DMS153 treated with DMSO at 0.1 percent for 48 hours (cell line): ENCODE measurements around the gene IGFBP2.

Experiments used
- DNase-seq: peaks from one replicate; lab custom pipeline; 2025; ENCODE audit not compliant: unreplicated experiment; lab: John Stamatoyannopoulos, UW

The IGFBP2 gene

GRCh38 chr2:216615298-216616082 lies 17.7 kb upstream of the IGFBP2 start:
- DNase-seq, result no peak

- no peak for DNase-seq
These were observed 17.0 kb upstream of the IGFBP2 start for GRCh38 chr2:216616083-216616678.

GRCh38 chr2:216617159-216617815 lies 15.9 kb upstream of the IGFBP2 start:
- no peak for DNase-seq

- no peak for DNase-seq
These were observed 14.4 kb upstream of the IGFBP2 start for GRCh38 chr2:216618785-216619184.

- DNase-seq, result peak; percentile 60
These were observed 13.5 kb upstream of the IGFBP2 start for GRCh38 chr2:216619411-216620393.

- DNase-seq, result no peak
These were observed 12.4 kb upstream of the IGFBP2 start for GRCh38 chr2:216620786-216621185.

- DNase-seq, result peak; percentile 28
These were observed 11.9 kb upstream of the IGFBP2 start for GRCh38 chr2:216621292-216621691.

- DNase-seq, result no peak
These were observed 10.7 kb upstream of the IGFBP2 start for GRCh38 chr2:216622526-216622925.

GRCh38 chr2:216624251-216624650 lies 9.0 kb upstream of the IGFBP2 start:
- no peak for DNase-seq

- no peak for DNase-seq
These were observed 6.9 kb upstream of the IGFBP2 start for GRCh38 chr2:216626168-216626874.

GRCh38 chr2:216626875-216627245 lies 6.4 kb upstream of the IGFBP2 start:
- no peak for DNase-seq

GRCh38 chr2:216629784-216630183 lies 3.4 kb upstream of the IGFBP2 start:
- no peak for DNase-seq

GRCh38 chr2:216632346-216632951 lies 771 bp upstream of the IGFBP2 start:
- DNase-seq, result no peak

GRCh38 chr2:216633616-216634369 lies 573 bp downstream of the IGFBP2 start:
- no peak for DNase-seq

- no peak for DNase-seq
These were observed 1.3 kb downstream of the IGFBP2 start for GRCh38 chr2:216634370-216635148.

- DNase-seq, result no peak
These were observed 2.0 kb downstream of the IGFBP2 start for GRCh38 chr2:216635171-216635570.

GRCh38 chr2:216635701-216636550 lies 2.7 kb downstream of the IGFBP2 start:
- DNase-seq, result no peak
